Measurements from ENCODE around the gene GRM5. TPM values are rescaled to one million over a fixed set of nuclear protein-coding genes. Genes with fewer than 3 reads are reported as not detected.

The GRM5 gene
- total RNA-seq, 4 donors from 2014 or later = not detected

DNA sequence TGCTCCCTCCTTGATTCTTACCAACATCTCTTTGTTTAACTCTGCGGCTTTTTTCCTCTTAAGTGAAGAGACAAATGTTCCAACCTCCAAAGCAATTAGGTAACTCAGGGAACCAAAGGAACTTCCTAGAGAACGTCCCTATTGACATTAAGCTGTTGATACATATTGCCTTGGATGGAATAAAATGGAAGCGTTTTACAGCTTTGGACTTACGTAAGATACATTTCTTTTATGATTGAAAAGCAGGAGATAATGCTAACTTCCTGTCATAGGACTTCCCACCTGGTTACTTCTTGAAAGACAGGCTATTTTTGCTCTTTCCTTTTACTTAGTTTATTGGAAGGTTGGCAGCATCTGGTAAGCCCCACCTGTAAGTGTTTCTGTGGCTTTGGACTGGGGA, 482.5 kb downstream of the GRM5 start:
- Histone ChIP-seq H3K4me1 (peaks cover 0 to 6% (median 0%) of the 10 kb centered on the region in 4 donors), H3K27me3 (no peaks in the 10 kb centered on the region), H3K36me3 (no peaks in the 10 kb centered on the region), H3K27ac (no peak overlapping the region), H3K4me3 (no peak overlapping the region), H3K9me3 (no peaks in the 10 kb centered on the region)
- DNase-seq = no peak
- in situ Hi-C loops (cut with MboI; ENCODE audit: low pct_ligation_motif_present in 1 of 4, low pct_unique_long_range_greater_than_20kb in 1 of 4, low sequenced_read_pairs in 3 of 4) = no loop called here
- 54 to 57% methylated on average over 4 of the region's 4 CpGs for WGBS, 2 donors (ENCODE audit: low coverage in 1 of 2)
- intact Hi-C loops (cut with DNase I; ENCODE audit: low total_unique reads) = no loop called here
- TF ChIP-seq POLR2A (IDR thresholded peaks at IDR 0.05) (no peak), POLR2AphosphoS5 (IDR thresholded peaks at IDR 0.05) (no peak), EP300 (IDR thresholded peaks at IDR 0.05; ENCODE audit: low read depth) (no peak)
- TF ChIP-seq, protein P1, sequence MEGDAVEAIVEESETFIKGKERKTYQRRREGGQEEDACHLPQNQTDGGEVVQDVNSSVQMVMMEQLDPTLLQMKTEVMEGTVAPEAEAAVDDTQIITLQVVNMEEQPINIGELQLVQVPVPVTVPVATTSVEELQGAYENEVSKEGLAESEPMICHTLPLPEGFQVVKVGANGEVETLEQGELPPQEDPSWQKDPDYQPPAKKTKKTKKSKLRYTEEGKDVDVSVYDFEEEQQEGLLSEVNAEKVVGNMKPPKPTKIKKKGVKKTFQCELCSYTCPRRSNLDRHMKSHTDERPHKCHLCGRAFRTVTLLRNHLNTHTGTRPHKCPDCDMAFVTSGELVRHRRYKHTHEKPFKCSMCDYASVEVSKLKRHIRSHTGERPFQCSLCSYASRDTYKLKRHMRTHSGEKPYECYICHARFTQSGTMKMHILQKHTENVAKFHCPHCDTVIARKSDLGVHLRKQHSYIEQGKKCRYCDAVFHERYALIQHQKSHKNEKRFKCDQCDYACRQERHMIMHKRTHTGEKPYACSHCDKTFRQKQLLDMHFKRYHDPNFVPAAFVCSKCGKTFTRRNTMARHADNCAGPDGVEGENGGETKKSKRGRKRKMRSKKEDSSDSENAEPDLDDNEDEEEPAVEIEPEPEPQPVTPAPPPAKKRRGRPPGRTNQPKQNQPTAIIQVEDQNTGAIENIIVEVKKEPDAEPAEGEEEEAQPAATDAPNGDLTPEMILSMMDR (IDR thresholded peaks at IDR 0.05) = no peak

DNA sequence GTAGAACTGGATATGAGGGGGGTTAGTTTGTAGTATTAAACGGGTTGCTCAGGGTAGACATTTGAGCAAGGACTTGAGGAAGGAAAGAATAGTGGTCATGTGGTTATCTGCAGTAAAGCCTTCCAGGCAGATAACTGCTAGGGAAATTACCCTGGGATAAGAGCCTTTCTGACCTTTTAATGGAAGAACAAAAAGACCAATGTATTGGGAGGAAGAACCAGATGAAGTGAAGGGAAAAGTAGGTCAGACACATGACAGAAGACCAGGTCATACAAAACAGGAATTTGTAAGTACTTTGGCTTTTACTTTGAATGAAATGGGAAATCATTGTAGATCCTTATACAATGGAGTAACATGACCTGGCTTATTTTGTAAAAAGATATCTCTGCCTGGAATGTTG, 486.3 kb downstream of the GRM5 start:
- peaks cover 0 to 6% (median 0%) of the 10 kb centered on the region in 4 donors for H3K4me1 ChIP-seq
- WGBS, 2 donors (ENCODE audit: low coverage in 1 of 2) = 54 to 82% methylated on average over 1 of the region's 1 CpG
- no peak overlapping the region for H3K4me3 ChIP-seq
- TF ChIP-seq, protein P1 (IDR thresholded peaks at IDR 0.05) = no peak
- TF ChIP-seq POLR2AphosphoS5 (IDR thresholded peaks at IDR 0.05) (no peak), EP300 (IDR thresholded peaks at IDR 0.05; ENCODE audit: low read depth) (no peak), POLR2A (IDR thresholded peaks at IDR 0.05) (no peak)
- no peaks in the 10 kb centered on the region for H3K36me3 ChIP-seq
- intact Hi-C loops (cut with DNase I; ENCODE audit: low total_unique reads) (no loop called here), in situ Hi-C loops (cut with MboI; ENCODE audit: low pct_ligation_motif_present in 1 of 4, low pct_unique_long_range_greater_than_20kb in 1 of 4, low sequenced_read_pairs in 3 of 4) (no loop called here)
- no peak overlapping the region for H3K27ac ChIP-seq
- H3K27me3 ChIP-seq = no peaks in the 10 kb centered on the region
- DNase-seq = no peak
- H3K9me3 ChIP-seq = no peaks in the 10 kb centered on the region

DNA sequence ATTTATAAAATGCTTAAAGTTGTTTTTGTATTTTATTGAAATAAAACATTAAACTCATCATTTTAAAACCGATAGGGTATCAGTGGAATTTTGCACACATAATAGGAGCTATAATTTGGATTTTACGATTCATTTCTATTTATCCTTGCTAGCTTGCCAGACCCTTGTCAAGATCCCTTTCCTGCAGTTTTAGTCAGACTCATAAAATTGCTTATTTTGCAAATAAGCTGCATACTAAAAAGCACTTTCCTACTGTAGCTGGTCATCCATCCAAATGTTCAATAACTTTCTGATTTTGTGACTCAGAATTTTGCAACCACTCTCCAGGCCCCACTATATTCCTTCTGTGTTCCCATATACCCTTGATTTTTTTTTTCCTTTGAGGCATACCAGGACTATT, 489.0 kb downstream of the GRM5 start:
- H3K36me3 ChIP-seq = no peaks in the 10 kb centered on the region
- WGBS, 2 donors (ENCODE audit: low coverage in 1 of 2) = 72 to 73% methylated on average over 2 of the region's 2 CpGs
- intact Hi-C loops (cut with DNase I; ENCODE audit: low total_unique reads) (no loop called here), in situ Hi-C loops (cut with MboI; ENCODE audit: low pct_ligation_motif_present in 1 of 4, low pct_unique_long_range_greater_than_20kb in 1 of 4, low sequenced_read_pairs in 3 of 4) (no loop called here)
- no peaks in the 10 kb centered on the region for H3K27me3 ChIP-seq
- no peak for TF ChIP-seq POLR2A (IDR thresholded peaks at IDR 0.05)
- no peak overlapping the region for H3K27ac ChIP-seq
- no peaks in the 10 kb centered on the region for H3K9me3 ChIP-seq
- no peak overlapping the region for H3K4me3 ChIP-seq
- H3K4me1 ChIP-seq = no peaks in the 10 kb centered on the region
- DNase-seq = no peak

DNA sequence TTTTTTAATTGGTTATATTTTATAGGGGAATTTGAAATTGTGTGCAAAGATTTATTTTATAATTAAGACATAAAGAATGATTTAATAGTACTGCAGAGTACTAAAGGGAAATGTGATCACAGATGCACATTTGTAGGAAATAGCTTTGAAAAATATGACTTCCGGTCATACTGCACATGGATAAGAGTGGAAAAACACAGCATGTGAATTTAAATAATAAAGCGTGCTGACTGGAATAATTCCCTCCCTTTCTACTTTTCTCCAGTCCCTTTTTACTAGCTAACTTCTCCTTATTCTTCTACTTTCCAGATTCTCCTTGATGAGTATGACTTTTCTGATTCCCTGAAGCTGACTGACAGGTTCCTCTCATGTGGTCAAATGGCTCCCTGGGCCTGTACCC, 489.9 kb downstream of the GRM5 start:
- H3K27me3 ChIP-seq = no peaks in the 10 kb centered on the region
- DNase-seq = no peak
- in situ Hi-C loops (cut with MboI; ENCODE audit: low pct_ligation_motif_present in 1 of 4, low pct_unique_long_range_greater_than_20kb in 1 of 4, low sequenced_read_pairs in 3 of 4) = no loop called here
- WGBS, 2 donors (ENCODE audit: low coverage in 1 of 2) = 71 to 88% methylated on average over 2 of the region's 2 CpGs
- no peaks in the 10 kb centered on the region for H3K9me3 ChIP-seq
- no peaks in the 10 kb centered on the region for H3K4me1 ChIP-seq
- intact Hi-C loops (cut with DNase I; ENCODE audit: low total_unique reads) = no loop called here
- no peak for TF ChIP-seq POLR2A (IDR thresholded peaks at IDR 0.05)
- TF ChIP-seq EP300 (IDR thresholded peaks at IDR 0.05; ENCODE audit: low read depth) = no peak
- TF ChIP-seq, protein P1 (IDR thresholded peaks at IDR 0.05) = no peak
- TF ChIP-seq POLR2AphosphoS5 (IDR thresholded peaks at IDR 0.05) = no peak
- H3K4me3 ChIP-seq = no peak overlapping the region
- H3K27ac ChIP-seq = no peak overlapping the region
- H3K36me3 ChIP-seq = no peaks in the 10 kb centered on the region

GRCh38 chr11:88569342-88569741, 496.4 kb downstream of the GRM5 start:
- Histone ChIP-seq H3K36me3 (no peaks in the 10 kb centered on the region), H3K9me3 (no peaks in the 10 kb centered on the region), H3K4me1 (no peaks in the 10 kb centered on the region), H3K27ac (no peak overlapping the region), H3K27me3 (no peaks in the 10 kb centered on the region), H3K4me3 (no peak overlapping the region)
- in situ Hi-C loops (cut with MboI; ENCODE audit: low pct_ligation_motif_present in 1 of 4, low pct_unique_long_range_greater_than_20kb in 1 of 4, low sequenced_read_pairs in 3 of 4) (loop anchor here in 2 of 4 donors (25.0 kb wide), 2 partner anchors 557 to 1207 kb away; no protein-coding TSS in a partner anchor), intact Hi-C loops (cut with DNase I; ENCODE audit: low total_unique reads) (no loop called here)
- DNase-seq = no peak
- TF ChIP-seq POLR2A (IDR thresholded peaks at IDR 0.05) = no peak
- TF ChIP-seq, protein P1 (IDR thresholded peaks at IDR 0.05) = no peak
- TF ChIP-seq EP300 (IDR thresholded peaks at IDR 0.05; ENCODE audit: low read depth) = no peak
- no peak for TF ChIP-seq POLR2AphosphoS5 (IDR thresholded peaks at IDR 0.05)

Measured in transverse colon (tissue), 4 donors.